PC-3 (cell line): Measurements from ENCODE around the gene EIF5.

Experiments used
- EZH2 ChIP-seq: fragments of 300-600 bp; sonication (generic); IDR thresholded peaks from one replicate; pipeline ENCODE4 v1.6.1; 2017; ENCODE audit warnings: antibody characterized with exemption, mild to moderate bottlenecking, low read length; ENCODE audit not compliant: unreplicated experiment
- TF ChIP-seq, protein P1 (sequence below): fragments of 300-600 bp; sonication (generic); conservative IDR thresholded peaks from 2 replicates; pipeline ENCODE4 v1.5.1; 2017; ENCODE audit warnings: antibody characterized with exemption, low read depth, mild to moderate bottlenecking, low read length

DNA sequence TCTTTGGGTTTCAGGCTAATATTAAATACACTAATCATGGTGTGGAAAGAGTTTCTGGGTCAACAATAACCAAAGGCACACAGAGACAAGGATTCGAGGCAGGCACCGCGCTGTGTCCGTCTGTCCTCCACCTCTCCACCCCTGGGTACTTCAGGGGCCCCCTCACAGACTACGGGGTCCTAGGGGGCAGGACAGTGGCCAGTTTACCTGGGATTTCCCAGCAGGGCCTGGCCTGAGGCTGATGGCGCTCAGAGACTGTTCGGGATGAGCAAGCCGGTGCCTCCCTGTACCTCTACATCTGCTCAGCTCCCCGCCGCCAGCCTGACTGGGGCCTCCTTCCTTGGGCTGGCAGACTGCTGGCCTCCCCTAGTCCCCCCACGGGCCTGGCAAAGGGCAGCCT is 18.1 kb upstream of the EIF5 start:
- TF ChIP-seq, protein P1, sequence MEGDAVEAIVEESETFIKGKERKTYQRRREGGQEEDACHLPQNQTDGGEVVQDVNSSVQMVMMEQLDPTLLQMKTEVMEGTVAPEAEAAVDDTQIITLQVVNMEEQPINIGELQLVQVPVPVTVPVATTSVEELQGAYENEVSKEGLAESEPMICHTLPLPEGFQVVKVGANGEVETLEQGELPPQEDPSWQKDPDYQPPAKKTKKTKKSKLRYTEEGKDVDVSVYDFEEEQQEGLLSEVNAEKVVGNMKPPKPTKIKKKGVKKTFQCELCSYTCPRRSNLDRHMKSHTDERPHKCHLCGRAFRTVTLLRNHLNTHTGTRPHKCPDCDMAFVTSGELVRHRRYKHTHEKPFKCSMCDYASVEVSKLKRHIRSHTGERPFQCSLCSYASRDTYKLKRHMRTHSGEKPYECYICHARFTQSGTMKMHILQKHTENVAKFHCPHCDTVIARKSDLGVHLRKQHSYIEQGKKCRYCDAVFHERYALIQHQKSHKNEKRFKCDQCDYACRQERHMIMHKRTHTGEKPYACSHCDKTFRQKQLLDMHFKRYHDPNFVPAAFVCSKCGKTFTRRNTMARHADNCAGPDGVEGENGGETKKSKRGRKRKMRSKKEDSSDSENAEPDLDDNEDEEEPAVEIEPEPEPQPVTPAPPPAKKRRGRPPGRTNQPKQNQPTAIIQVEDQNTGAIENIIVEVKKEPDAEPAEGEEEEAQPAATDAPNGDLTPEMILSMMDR: no peak
- no peak for TF ChIP-seq EZH2
